ENCODE results near the gene NUS1. TPM values are rescaled to one million over a fixed set of nuclear protein-coding genes. Genes with fewer than 3 reads are reported as not detected.
A peak's percentile ranks its signal among the peaks of the same experiment; 100 is the strongest.

Gene NUS1
- total and polyA plus RNA-seq, 9 of the 15 experiments (the other 6 are each of a cell fraction or from before 2014, with no cell fraction given) = 16.3 to 53.7 (median 26.4) TPM

- H3K4me1 ChIP-seq (replicated peaks in 1 of 2; ENCODE audit: control insufficient read depth in 2 of 2, insufficient read depth in 2 of 2, low read length in 2 of 2) = peaks cover 0 to 3% of the 10 kb centered on the region in 2 experiments; a peak in 2 of 5 replicates
- no peak overlapping the region for H3K27ac ChIP-seq (ENCODE audit: extremely low read depth, low read depth, low read length)
- ChIA-PET POLR2A (no interaction called here), CTCF (ENCODE audit: low intra/inter-chr PET ratio) (no interaction called here)
- no peak overlapping the region for H2AFZ ChIP-seq (ENCODE audit: low read depth, low read length)
- H3K9ac ChIP-seq (ENCODE audit: insufficient read depth in 1 of 2, low read depth in 2 of 2, low read length in 2 of 2) = no peak overlapping the region
- H3K36me3 ChIP-seq (ENCODE audit: control insufficient read depth, insufficient read depth, low read length) = peaks cover 7% of the 10 kb centered on the region; the same call in 1 of the 3 replicates
- intact Hi-C loops (cut with micrococcal nuclease) (no loop called here), in situ Hi-C loops (cut with MboI) (no loop called here)
- H3K9me1 ChIP-seq (ENCODE audit: control insufficient read depth, insufficient read depth, low read length) = no peaks in the 10 kb centered on the region
- no peaks in the 10 kb centered on the region for H4K20me1 ChIP-seq (replicated peaks; ENCODE audit: control insufficient read depth, insufficient read depth, low read length)
- no peaks in the 10 kb centered on the region for H3K27me3 ChIP-seq (ENCODE audit: control insufficient read depth in 2 of 2, insufficient read depth in 2 of 2, low read length in 2 of 2)
- no TSS peak for BruUV-seq (replicated peaks)
- no peak overlapping the region for H3K4me3 ChIP-seq
- H3K9me3 ChIP-seq (replicated peaks; ENCODE audit: control insufficient read depth, insufficient read depth, low read depth, low read length) = no peaks in the 10 kb centered on the region
- DNase-seq (ENCODE audit: extremely low read depth in 1 of 4, low spot score in 3 of 4) (peak in 1 of 4 experiments; percentile 21), ATAC-seq (peak; percentile 76), FAIRE-seq (no peak)
- H3K79me2 ChIP-seq (ENCODE audit: control insufficient read depth, insufficient read depth, low read length) = no peaks in the 10 kb centered on the region
- TF ChIP-seq SMARCA4 (IDR thresholded peaks at IDR 0.05) (no peak), CTCF (IDR thresholded peaks at IDR 0.05 in 2 of 3, conservative IDR thresholded peaks at IDR 0.05 in 1 of 3; ENCODE audit: insufficient read depth in 2 of 3, low read depth in 1 of 3, low read length in 3 of 3) (peak; percentile 10 to 25 (median 11); a peak in 2 of 6 replicates)
- no peak overlapping the region for H3K4me2 ChIP-seq (ENCODE audit: insufficient read depth, low read length)
Measured at GRCh38 chr6:117711369-117711768, 36.1 kb downstream of the NUS1 start.

GRCh38 chr6:117718895-117719294, 43.6 kb downstream of the NUS1 start:
- no TSS peak for BruUV-seq (replicated peaks)
- Histone ChIP-seq H3K4me3 (no peak overlapping the region), H3K36me3 (ENCODE audit: control insufficient read depth, insufficient read depth, low read length) (no peaks in the 10 kb centered on the region), H3K9me3 (replicated peaks; ENCODE audit: control insufficient read depth, insufficient read depth, low read depth, low read length) (no peaks in the 10 kb centered on the region), H3K4me2 (ENCODE audit: insufficient read depth, low read length) (no peak overlapping the region), H3K9ac (ENCODE audit: insufficient read depth in 1 of 2, low read depth in 2 of 2, low read length in 2 of 2) (no peak overlapping the region), H2AFZ (ENCODE audit: low read depth, low read length) (no peak overlapping the region), H3K27ac (ENCODE audit: extremely low read depth, low read depth, low read length) (no peak overlapping the region), H3K9me1 (ENCODE audit: control insufficient read depth, insufficient read depth, low read length) (no peaks in the 10 kb centered on the region), H4K20me1 (replicated peaks; ENCODE audit: control insufficient read depth, insufficient read depth, low read length) (no peaks in the 10 kb centered on the region), H3K79me2 (ENCODE audit: control insufficient read depth, insufficient read depth, low read length) (no peaks in the 10 kb centered on the region), H3K4me1 (replicated peaks in 1 of 2; ENCODE audit: control insufficient read depth in 2 of 2, insufficient read depth in 2 of 2, low read length in 2 of 2) (peaks cover 0 to 3% of the 10 kb centered on the region in 2 experiments; a peak in 2 of 5 replicates), H3K27me3 (ENCODE audit: control insufficient read depth in 2 of 2, insufficient read depth in 2 of 2, low read length in 2 of 2) (no peaks in the 10 kb centered on the region)
- intact Hi-C loops (cut with micrococcal nuclease) (no loop called here), in situ Hi-C loops (cut with MboI) (no loop called here)
- ChIA-PET CTCF (ENCODE audit: low intra/inter-chr PET ratio) (no interaction called here), POLR2A (no interaction called here)
- DNase-seq (ENCODE audit: extremely low read depth in 1 of 4, low spot score in 3 of 4) = no peak
- ATAC-seq = no peak
- no peak for FAIRE-seq
- TF ChIP-seq ATF6 (CRISPR knock-in tag; IDR thresholded peaks at IDR 0.05) (no peak), STAT5A (IDR thresholded peaks at IDR 0.05; ENCODE audit: borderline replicate concordance, low read length) (no peak), ILF3 (IDR thresholded peaks at IDR 0.05; ENCODE audit: borderline replicate concordance) (no peak), MBD1 (CRISPR knock-in tag; IDR thresholded peaks at IDR 0.05) (no peak), HDGF (IDR thresholded peaks at IDR 0.05) (no peak), NFE2L1 (tag; IDR thresholded peaks at IDR 0.05; ENCODE audit: borderline replicate concordance, low read depth) (no peak), MAX (CRISPR knock-in tag; IDR thresholded peaks at IDR 0.05) (no peak), GATA2 (CRISPR knock-in tag; IDR thresholded peaks at IDR 0.05) (no peak)
